ENCODE measurements around the gene NFYA. TPM values are rescaled to one million over a fixed set of nuclear protein-coding genes. Genes with fewer than 3 reads are reported as not detected.

NFYA gene
- total RNA-seq, 2 experiments from 2014 or later: 23.5 to 47.9 TPM

GRCh38 chr6:41066867-41067304 lies 5.9 kb upstream of the NFYA start:
- H3K4me1 ChIP-seq (ENCODE audit: insufficient read depth, low read length, poor library complexity, severe bottlenecking): peaks cover 11% of the 10 kb centered on the region
- BruUV-seq (replicated peaks): TSS peak; percentile 16
- intact Hi-C loops (cut with micrococcal nuclease; ENCODE audit: unreplicated experiment): loop anchor here (2.0 kb wide), 1 partner anchor 60 kb away; no protein-coding TSS in a partner anchor
- peaks cover 58% of the 10 kb centered on the region for H3K36me3 ChIP-seq (ENCODE audit: insufficient read depth, low read length)
- no peak overlapping the region for H3K4me2 ChIP-seq (ENCODE audit: low read length)
- no peak overlapping the region for H3K27ac ChIP-seq (ENCODE audit: low read depth, low read length, poor library complexity, severe bottlenecking)
- DNase-seq (ENCODE audit: low spot score): peak; percentile 74
- H3K9me3 ChIP-seq (ENCODE audit: low read length): no peaks in the 10 kb centered on the region
- H4K20me1 ChIP-seq (ENCODE audit: insufficient read depth, low read length): 0 out of 2 replicates have a peak, but pooled peaks cover 6% of the 10 kb centered on the region
- H2AFZ ChIP-seq (ENCODE audit: low read length): no peak overlapping the region
- no peak overlapping the region for H3K4me3 ChIP-seq (ENCODE audit: low read depth, low read length, poor library complexity, severe bottlenecking)
- CTCF ChIA-PET (ENCODE audit: unreplicated experiment): no interaction called here
- TF ChIP-seq CTCF (conservative IDR thresholded peaks at IDR 0.05; ENCODE audit: low read length): peak; percentile 98
- no peak for TF ChIP-seq EZH2phosphoT487 (IDR thresholded peaks at IDR 0.05; ENCODE audit: borderline replicate concordance, low read depth, low read length)
- H3K9me2 ChIP-seq (ENCODE audit: insufficient read depth, low read length): no peaks in the 10 kb centered on the region
- POLR2A ChIA-PET: no interaction called here
- peaks cover 15% of the 10 kb centered on the region; the same call in 1 of the 2 replicates for H3K79me2 ChIP-seq (ENCODE audit: insufficient read depth, low read depth, low read length)

GRCh38 chr6:41071501-41071922 lies 1.3 kb upstream of the NFYA start:
- ChIA-PET POLR2A (interaction anchor here (0.8 to 2.6 kb wide), 5 partner anchors 9 to 129 kb away, joined by 3 to 13 read pairs (median 3); partner anchors contain the start of genes APOBEC2 and TREML2), CTCF (ENCODE audit: unreplicated experiment) (interaction anchor here (0.6 to 1.4 kb wide), 2 partner anchors 16 to 42 kb away, joined by 3 to 4 read pairs; no protein-coding TSS in a partner anchor)
- peaks cover 59% of the 10 kb centered on the region for H3K36me3 ChIP-seq (ENCODE audit: insufficient read depth, low read length)
- H3K9me2 ChIP-seq (ENCODE audit: insufficient read depth, low read length): no peaks in the 10 kb centered on the region
- peak overlapping the region; percentile 77 for H3K4me2 ChIP-seq (ENCODE audit: low read length)
- peaks cover 50% of the 10 kb centered on the region for H3K79me2 ChIP-seq (ENCODE audit: insufficient read depth, low read depth, low read length)
- BruUV-seq (replicated peaks): TSS peak; percentile 60
- peaks cover 25% of the 10 kb centered on the region; the same call in 1 of the 2 replicates for H4K20me1 ChIP-seq (ENCODE audit: insufficient read depth, low read length)
- peak overlapping the region; percentile 97 for H3K4me3 ChIP-seq (ENCODE audit: low read depth, low read length, poor library complexity, severe bottlenecking)
- intact Hi-C loops (cut with micrococcal nuclease; ENCODE audit: unreplicated experiment): loop anchor here (5.0 kb wide), 3 partner anchors 246 to 661 kb away; partner anchors contain the start of gene FOXP4
- H3K4me1 ChIP-seq (ENCODE audit: insufficient read depth, low read length, poor library complexity, severe bottlenecking): peaks cover 35% of the 10 kb centered on the region
- H2AFZ ChIP-seq (ENCODE audit: low read length): peak overlapping the region; percentile 75
- H3K9me3 ChIP-seq (ENCODE audit: low read length): no peaks in the 10 kb centered on the region
- peak overlapping the region; percentile 92 for H3K27ac ChIP-seq (ENCODE audit: low read depth, low read length, poor library complexity, severe bottlenecking)
- DNase-seq (ENCODE audit: low spot score): peak; percentile 79
- peak; percentile 23; the same call in 1 of the 2 replicates for TF ChIP-seq CTCF (conservative IDR thresholded peaks at IDR 0.05; ENCODE audit: low read length)
- no peak for TF ChIP-seq EZH2phosphoT487 (IDR thresholded peaks at IDR 0.05; ENCODE audit: borderline replicate concordance, low read depth, low read length)

Measured in OCI-LY7 (cell line).